GM12878 (cell line): Measurements from ENCODE around the gene DBN1. TPM values are rescaled to one million over a fixed set of nuclear protein-coding genes. Genes with fewer than 3 reads are reported as not detected.
A peak's percentile ranks its signal among the peaks of the same experiment; 100 is the strongest.

Experiments used
- EED ChIP-seq: sonication (generic); IDR thresholded peaks from 2 replicates; pipeline ENCODE4 v1.6.1; 2016; ENCODE audit warnings: antibody characterized with exemption, low read depth
- ETV6 ChIP-seq, 2 experiments: fragments of 450-650 bp in 1 of 2; IDR thresholded peaks in 1 of 2; conservative IDR thresholded peaks in 1 of 2; 2 replicates each; pipeline ENCODE4 v1.6.1; 2014; ENCODE audit warnings: antibody characterized with exemption in 1 of 2, borderline replicate concordance in 1 of 2, low read depth in 1 of 2, mild to moderate bottlenecking in 1 of 2, moderate library complexity in 1 of 2
- HCFC1 ChIP-seq: fragments of 150-350 bp; IDR thresholded peaks from 2 replicates; pipeline ENCODE4 v1.6.1; 2014; ENCODE audit warnings: low read length
- IKZF2 ChIP-seq, 2 experiments: fragments of 450-650 bp; IDR thresholded peaks; 2 replicates each; pipeline ENCODE4 v1.6.1; 2017; ENCODE audit warnings: mild to moderate bottlenecking in 2 of 2, moderate library complexity in 2 of 2
- JUND ChIP-seq: IDR thresholded peaks from 2 replicates; pipeline ENCODE4 v1.6.1; 2012; ENCODE audit warnings: low read depth, mild to moderate bottlenecking, low read length, improper control_type of control experiment, moderate library complexity
- NRF1 ChIP-seq: conservative IDR thresholded peaks from 2 replicates; pipeline ENCODE4 v1.6.1; 2011; ENCODE audit warnings: mild to moderate bottlenecking, low read depth, low read length, improper control_type of control experiment
- POLR2A ChIP-seq: IDR thresholded peaks from 2 replicates; pipeline ENCODE4 v1.6.1; 2011; ENCODE audit warnings: low read depth, mild to moderate bottlenecking, low read length
- RUNX3 ChIP-seq: IDR thresholded peaks from 2 replicates; pipeline ENCODE4 v1.6.1; 2012; ENCODE audit warnings: low read length, inconsistent platforms
- SKIL ChIP-seq: fragments of 450-650 bp; IDR thresholded peaks from 2 replicates; pipeline ENCODE4 v1.6.1; 2017; ENCODE audit warnings: mild to moderate bottlenecking, low read depth, inconsistent platforms; ENCODE audit not compliant: poor library complexity, severe bottlenecking
- SMARCA5 ChIP-seq: fragments of 450-650 bp; IDR thresholded peaks from 2 replicates; pipeline ENCODE4 v1.6.1; 2017; ENCODE audit warnings: mild to moderate bottlenecking
- TCF3 ChIP-seq: IDR thresholded peaks from 2 replicates; pipeline ENCODE4 v1.6.1; 2012; ENCODE audit warnings: low read depth, mild to moderate bottlenecking, low read length, borderline replicate concordance; ENCODE audit not compliant: insufficient read depth
- polyA plus RNA-seq, 11 experiments: library from polyadenylated mRNA; depleted of rRNA in 4 of 11; unstranded in 6 of 11; stranded (reverse) in 5 of 11; fragments of >200 nt; fragmentation: Nextera tagmentation in 4 of 11; fragmentation: Illumina TruSeq in 1 of 11; extraction: Ambion mirVana in 4 of 11; extraction: Trizol in 1 of 11; gene quantifications; 1 replicate in 1 of 11; 2 replicates in 10 of 11; pipeline versions ENCODE4 v1.2.1 to v1.2.3, GENCODE V29; 2011 to 2016; ENCODE audit warnings: inconsistent platforms in 2 of 11, missing spikeins in 2 of 11, low read depth in 1 of 11
- total RNA-seq, 4 experiments: library from RNA; depleted of rRNA in 3 of 4; stranded (reverse); fragments of >200 nt in 3 of 4; fragmentation: Illumina TruSeq in 1 of 4; extraction: Trizol in 1 of 4; gene quantifications; 2 replicates each; pipeline versions ENCODE4 v1.2.1 to v1.2.3, GENCODE V29; 2013 to 2021
- TF ChIP-seq, protein P1 (sequence below): IDR thresholded peaks from 2 replicates; pipeline ENCODE4 v1.6.1; 2011; ENCODE audit warnings: borderline replicate concordance, low read depth, mild to moderate bottlenecking, moderate library complexity, mixed read lengths, low read length; ENCODE audit not compliant: insufficient read depth; ENCODE audit errors: extremely low read length
- TF ChIP-seq, protein P2 (sequence below), 3 experiments: IDR thresholded peaks in 2 of 3; conservative IDR thresholded peaks in 1 of 3; 2 replicates each; pipeline ENCODE4 v1.5.1; 2011; ENCODE audit warnings: low read depth in 3 of 3, low read length in 3 of 3, mild to moderate bottlenecking in 3 of 3, control low read depth in 2 of 3, moderate library complexity in 2 of 3, inconsistent platforms in 1 of 3, mixed read lengths in 1 of 3; ENCODE audit not compliant: control insufficient read depth in 2 of 3, insufficient read depth in 1 of 3; ENCODE audit errors: extremely low read depth in 1 of 3
- TF ChIP-seq, protein P3 (sequence below): IDR thresholded peaks from 2 replicates; pipeline ENCODE4 v1.6.1; 2012; ENCODE audit warnings: mild to moderate bottlenecking, low read depth, low read length
- TF ChIP-seq, protein P4 (sequence below): IDR thresholded peaks from 2 replicates; pipeline ENCODE4 v1.6.1; 2011; ENCODE audit warnings: mild to moderate bottlenecking, low read depth, low read length, moderate library complexity; ENCODE audit not compliant: insufficient replicate concordance
- TF ChIP-seq, protein P5 (sequence below): IDR thresholded peaks from 2 replicates; pipeline ENCODE4 v1.6.1; 2011; ENCODE audit warnings: borderline replicate concordance, low read depth, mild to moderate bottlenecking, moderate library complexity, low read length; ENCODE audit not compliant: insufficient read depth, poor library complexity, severe bottlenecking

DBN1 gene
- total and polyA plus RNA-seq, 10 of the 15 experiments (the other 5 are each of a cell fraction or from before 2014, with no cell fraction given): 0.18 to 81.0 (median 27.9) TPM

GRCh38 chr5:177455661-177456590 is 17.5 kb downstream of the DBN1 start (continued):
- TF ChIP-seq, protein P1, sequence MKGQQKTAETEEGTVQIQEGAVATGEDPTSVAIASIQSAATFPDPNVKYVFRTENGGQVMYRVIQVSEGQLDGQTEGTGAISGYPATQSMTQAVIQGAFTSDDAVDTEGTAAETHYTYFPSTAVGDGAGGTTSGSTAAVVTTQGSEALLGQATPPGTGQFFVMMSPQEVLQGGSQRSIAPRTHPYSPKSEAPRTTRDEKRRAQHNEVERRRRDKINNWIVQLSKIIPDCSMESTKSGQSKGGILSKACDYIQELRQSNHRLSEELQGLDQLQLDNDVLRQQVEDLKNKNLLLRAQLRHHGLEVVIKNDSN: no peak
- TF ChIP-seq SKIL (no peak), TCF3 (no peak), NRF1 (no peak), RUNX3 (no peak), EED (no peak), IKZF2 (IDR thresholded peaks at IDR 0.05) (peak in 1 of 2 experiments; percentile 51; a peak in 2 of 4 replicates), HCFC1 (no peak), ETV6 (conservative IDR thresholded peaks at IDR 0.05 in 1 of 2, IDR thresholded peaks at IDR 0.05 in 1 of 2; ENCODE audit: borderline replicate concordance in 1 of 2, low read depth in 1 of 2) (no peak), POLR2A (no peak), JUND (no peak), SMARCA5 (peak; percentile 26; the same call in 1 of the 2 replicates)
- TF ChIP-seq, protein P2, sequence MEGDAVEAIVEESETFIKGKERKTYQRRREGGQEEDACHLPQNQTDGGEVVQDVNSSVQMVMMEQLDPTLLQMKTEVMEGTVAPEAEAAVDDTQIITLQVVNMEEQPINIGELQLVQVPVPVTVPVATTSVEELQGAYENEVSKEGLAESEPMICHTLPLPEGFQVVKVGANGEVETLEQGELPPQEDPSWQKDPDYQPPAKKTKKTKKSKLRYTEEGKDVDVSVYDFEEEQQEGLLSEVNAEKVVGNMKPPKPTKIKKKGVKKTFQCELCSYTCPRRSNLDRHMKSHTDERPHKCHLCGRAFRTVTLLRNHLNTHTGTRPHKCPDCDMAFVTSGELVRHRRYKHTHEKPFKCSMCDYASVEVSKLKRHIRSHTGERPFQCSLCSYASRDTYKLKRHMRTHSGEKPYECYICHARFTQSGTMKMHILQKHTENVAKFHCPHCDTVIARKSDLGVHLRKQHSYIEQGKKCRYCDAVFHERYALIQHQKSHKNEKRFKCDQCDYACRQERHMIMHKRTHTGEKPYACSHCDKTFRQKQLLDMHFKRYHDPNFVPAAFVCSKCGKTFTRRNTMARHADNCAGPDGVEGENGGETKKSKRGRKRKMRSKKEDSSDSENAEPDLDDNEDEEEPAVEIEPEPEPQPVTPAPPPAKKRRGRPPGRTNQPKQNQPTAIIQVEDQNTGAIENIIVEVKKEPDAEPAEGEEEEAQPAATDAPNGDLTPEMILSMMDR (IDR thresholded peaks at IDR 0.05 in 2 of 3, conservative IDR thresholded peaks at IDR 0.05 in 1 of 3; ENCODE audit: control insufficient read depth in 2 of 3, extremely low read depth in 1 of 3, insufficient read depth in 1 of 3, low read depth in 3 of 3, low read length in 3 of 3): peak; percentile 86 to 98 (median 98)
- TF ChIP-seq, protein P3, sequence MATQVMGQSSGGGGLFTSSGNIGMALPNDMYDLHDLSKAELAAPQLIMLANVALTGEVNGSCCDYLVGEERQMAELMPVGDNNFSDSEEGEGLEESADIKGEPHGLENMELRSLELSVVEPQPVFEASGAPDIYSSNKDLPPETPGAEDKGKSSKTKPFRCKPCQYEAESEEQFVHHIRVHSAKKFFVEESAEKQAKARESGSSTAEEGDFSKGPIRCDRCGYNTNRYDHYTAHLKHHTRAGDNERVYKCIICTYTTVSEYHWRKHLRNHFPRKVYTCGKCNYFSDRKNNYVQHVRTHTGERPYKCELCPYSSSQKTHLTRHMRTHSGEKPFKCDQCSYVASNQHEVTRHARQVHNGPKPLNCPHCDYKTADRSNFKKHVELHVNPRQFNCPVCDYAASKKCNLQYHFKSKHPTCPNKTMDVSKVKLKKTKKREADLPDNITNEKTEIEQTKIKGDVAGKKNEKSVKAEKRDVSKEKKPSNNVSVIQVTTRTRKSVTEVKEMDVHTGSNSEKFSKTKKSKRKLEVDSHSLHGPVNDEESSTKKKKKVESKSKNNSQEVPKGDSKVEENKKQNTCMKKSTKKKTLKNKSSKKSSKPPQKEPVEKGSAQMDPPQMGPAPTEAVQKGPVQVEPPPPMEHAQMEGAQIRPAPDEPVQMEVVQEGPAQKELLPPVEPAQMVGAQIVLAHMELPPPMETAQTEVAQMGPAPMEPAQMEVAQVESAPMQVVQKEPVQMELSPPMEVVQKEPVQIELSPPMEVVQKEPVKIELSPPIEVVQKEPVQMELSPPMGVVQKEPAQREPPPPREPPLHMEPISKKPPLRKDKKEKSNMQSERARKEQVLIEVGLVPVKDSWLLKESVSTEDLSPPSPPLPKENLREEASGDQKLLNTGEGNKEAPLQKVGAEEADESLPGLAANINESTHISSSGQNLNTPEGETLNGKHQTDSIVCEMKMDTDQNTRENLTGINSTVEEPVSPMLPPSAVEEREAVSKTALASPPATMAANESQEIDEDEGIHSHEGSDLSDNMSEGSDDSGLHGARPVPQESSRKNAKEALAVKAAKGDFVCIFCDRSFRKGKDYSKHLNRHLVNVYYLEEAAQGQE: no peak
- TF ChIP-seq, protein P4, sequence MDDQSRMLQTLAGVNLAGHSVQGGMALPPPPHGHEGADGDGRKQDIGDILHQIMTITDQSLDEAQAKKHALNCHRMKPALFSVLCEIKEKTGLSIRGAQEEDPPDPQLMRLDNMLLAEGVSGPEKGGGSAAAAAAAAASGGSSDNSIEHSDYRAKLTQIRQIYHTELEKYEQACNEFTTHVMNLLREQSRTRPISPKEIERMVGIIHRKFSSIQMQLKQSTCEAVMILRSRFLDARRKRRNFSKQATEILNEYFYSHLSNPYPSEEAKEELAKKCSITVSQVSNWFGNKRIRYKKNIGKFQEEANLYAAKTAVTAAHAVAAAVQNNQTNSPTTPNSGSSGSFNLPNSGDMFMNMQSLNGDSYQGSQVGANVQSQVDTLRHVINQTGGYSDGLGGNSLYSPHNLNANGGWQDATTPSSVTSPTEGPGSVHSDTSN: no peak
- TF ChIP-seq, protein P5, sequence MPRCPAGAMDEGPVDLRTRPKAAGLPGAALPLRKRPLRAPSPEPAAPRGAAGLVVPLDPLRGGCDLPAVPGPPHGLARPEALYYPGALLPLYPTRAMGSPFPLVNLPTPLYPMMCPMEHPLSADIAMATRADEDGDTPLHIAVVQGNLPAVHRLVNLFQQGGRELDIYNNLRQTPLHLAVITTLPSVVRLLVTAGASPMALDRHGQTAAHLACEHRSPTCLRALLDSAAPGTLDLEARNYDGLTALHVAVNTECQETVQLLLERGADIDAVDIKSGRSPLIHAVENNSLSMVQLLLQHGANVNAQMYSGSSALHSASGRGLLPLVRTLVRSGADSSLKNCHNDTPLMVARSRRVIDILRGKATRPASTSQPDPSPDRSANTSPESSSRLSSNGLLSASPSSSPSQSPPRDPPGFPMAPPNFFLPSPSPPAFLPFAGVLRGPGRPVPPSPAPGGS: peak; percentile 9
